ENCODE measurements around the gene KCP. TPM values are rescaled to one million over a fixed set of nuclear protein-coding genes. Genes with fewer than 3 reads are reported as not detected.
A peak's percentile ranks its signal among the peaks of the same experiment; 100 is the strongest.

Gene KCP
- total and polyA plus RNA-seq, 2 of the 13 experiments (the other 11 are each of a cell fraction or from before 2014, with no cell fraction given), result 0.37 to 1.0 TPM

DNA sequence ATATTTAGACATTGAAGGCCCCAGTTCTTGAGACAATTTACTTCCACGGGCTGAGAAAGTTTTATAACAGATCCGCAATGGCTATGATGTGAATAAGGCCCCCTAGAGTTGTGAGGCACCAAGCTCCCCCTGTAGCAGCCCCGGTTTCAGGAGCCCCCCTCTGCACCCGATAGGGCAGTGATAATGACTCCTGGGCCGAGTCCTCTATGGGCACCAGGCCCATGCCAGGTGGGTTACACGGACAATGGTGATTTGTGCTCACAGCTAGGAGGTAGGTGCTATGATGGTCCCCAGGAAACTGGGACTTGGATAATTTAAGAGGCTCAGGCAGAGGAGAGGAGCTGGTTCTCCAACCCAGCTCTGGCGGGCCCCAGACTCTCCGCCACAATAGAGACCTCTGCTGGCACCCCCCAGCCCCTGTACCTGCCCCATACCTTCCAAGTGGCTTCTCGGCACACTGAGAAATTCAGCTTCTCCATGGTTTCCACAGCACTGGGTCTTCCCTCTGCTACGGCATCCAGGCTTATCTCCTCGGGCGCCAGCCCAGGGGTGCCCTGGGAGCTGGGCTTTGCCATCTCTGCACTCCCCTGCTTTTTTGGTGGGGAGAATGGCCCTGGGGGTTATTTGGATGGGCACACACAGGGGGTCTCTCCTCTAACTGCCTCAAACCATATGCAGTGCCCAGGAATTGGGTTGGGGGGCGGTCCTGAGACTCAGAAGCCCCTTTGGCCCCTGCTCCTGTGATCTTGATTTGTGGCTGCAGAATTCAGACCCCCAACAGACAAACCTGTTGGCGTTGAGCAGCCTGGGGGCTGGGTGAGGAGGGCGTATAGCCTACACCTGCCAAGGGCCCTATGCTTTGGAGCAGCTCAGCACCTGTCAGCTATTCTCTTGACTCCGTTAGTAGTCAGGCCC is 12.2 kb upstream of the KCP start:
- no peak for TF ChIP-seq ZNF264 (CRISPR knock-in tag; IDR thresholded peaks at IDR 0.05)
- no peak for TF ChIP-seq KMT2A (CRISPR knock-in tag; IDR thresholded peaks at IDR 0.05)
- TF ChIP-seq, protein P1, sequence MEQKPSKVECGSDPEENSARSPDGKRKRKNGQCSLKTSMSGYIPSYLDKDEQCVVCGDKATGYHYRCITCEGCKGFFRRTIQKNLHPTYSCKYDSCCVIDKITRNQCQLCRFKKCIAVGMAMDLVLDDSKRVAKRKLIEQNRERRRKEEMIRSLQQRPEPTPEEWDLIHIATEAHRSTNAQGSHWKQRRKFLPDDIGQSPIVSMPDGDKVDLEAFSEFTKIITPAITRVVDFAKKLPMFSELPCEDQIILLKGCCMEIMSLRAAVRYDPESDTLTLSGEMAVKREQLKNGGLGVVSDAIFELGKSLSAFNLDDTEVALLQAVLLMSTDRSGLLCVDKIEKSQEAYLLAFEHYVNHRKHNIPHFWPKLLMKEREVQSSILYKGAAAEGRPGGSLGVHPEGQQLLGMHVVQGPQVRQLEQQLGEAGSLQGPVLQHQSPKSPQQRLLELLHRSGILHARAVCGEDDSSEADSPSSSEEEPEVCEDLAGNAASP (CRISPR knock-in tag; IDR thresholded peaks at IDR 0.05; ENCODE audit: borderline replicate concordance), result no peak
- TF ChIP-seq ZNF251 (CRISPR knock-in tag; IDR thresholded peaks at IDR 0.05), result no peak
- TF ChIP-seq, protein P2, sequence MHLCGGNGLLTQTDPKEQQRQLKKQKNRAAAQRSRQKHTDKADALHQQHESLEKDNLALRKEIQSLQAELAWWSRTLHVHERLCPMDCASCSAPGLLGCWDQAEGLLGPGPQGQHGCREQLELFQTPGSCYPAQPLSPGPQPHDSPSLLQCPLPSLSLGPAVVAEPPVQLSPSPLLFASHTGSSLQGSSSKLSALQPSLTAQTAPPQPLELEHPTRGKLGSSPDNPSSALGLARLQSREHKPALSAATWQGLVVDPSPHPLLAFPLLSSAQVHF (CRISPR knock-in tag; IDR thresholded peaks at IDR 0.05), result no peak
- TF ChIP-seq BHLHE40 (IDR thresholded peaks at IDR 0.05; ENCODE audit: low read length), result no peak
- TF ChIP-seq TOE1 (CRISPR knock-in tag; IDR thresholded peaks at IDR 0.05), result no peak
- no peaks in the 10 kb centered on the region for H3K79me2 ChIP-seq (ENCODE audit: insufficient read depth, low read length)
- no peak overlapping the region for H2AFZ ChIP-seq (ENCODE audit: low read length)
- DNase-seq (ENCODE audit: low spot score) (no peak), FAIRE-seq (no peak), ATAC-seq (peak; percentile 26; the same call in 2 of the 3 replicates)
- in situ Hi-C loops (cut with HindIII; ENCODE audit: extremely low pct_ligation_motif_present, low pct_unique_long_range_greater_than_20kb), result no loop called here
- 31% methylated on average over 9 of the region's 16 CpGs for WGBS (ENCODE audit: low lambda C conversion rate)
- BruUV-seq (replicated peaks), result no TSS peak
- H3K27ac ChIP-seq (ENCODE audit: extremely low read length, insufficient read depth, low read length), result no peak overlapping the region
- H4K20me1 ChIP-seq (ENCODE audit: insufficient read depth, low read length), result no peaks in the 10 kb centered on the region
- POLR2A ChIA-PET, result no interaction called here
- intact Hi-C loops (cut with micrococcal nuclease; ENCODE audit: unreplicated experiment), result no loop called here
- H3K4me1 ChIP-seq (ENCODE audit: insufficient read depth, low read length), result no peaks in the 10 kb centered on the region
- no peak overlapping the region for H3K4me2 ChIP-seq (ENCODE audit: low read depth, low read length)
- no peak overlapping the region for H3K4me3 ChIP-seq (replicated peaks in 1 of 3; ENCODE audit: insufficient read depth in 1 of 3, low read depth in 2 of 3, low read length in 3 of 3)
- H3K9ac ChIP-seq (ENCODE audit: insufficient read depth, low read depth, low read length), result no peak overlapping the region
- CTCF ChIA-PET (ENCODE audit: low intra/inter-chr PET ratio, low total read pairs), result no interaction called here
- peaks cover 2 to 39% of the 10 kb centered on the region in 2 experiments; a peak in 4 of 5 replicates for H3K27me3 ChIP-seq (ENCODE audit: control insufficient read depth in 1 of 2, insufficient read depth in 2 of 2, low read length in 2 of 2)
- no peaks in the 10 kb centered on the region for H3K36me3 ChIP-seq (replicated peaks in 1 of 2; ENCODE audit: control insufficient read depth in 1 of 2, insufficient read depth in 2 of 2, low read length in 2 of 2)
- H3K9me3 ChIP-seq (ENCODE audit: low read length), result no peaks in the 10 kb centered on the region
